Pons (tissue), 1 donor: ENCODE data around the gene EXOC6B.

Experiments used
- DNase-seq: peaks from one replicate; pipeline ENCODE4 v3.0.0-alpha.2; 2016; ENCODE audit warnings: low spot score

The EXOC6B gene

GRCh38 chr2:72144632-72145288, 681.1 kb downstream of the EXOC6B start:
- no peak for DNase-seq

GRCh38 chr2:72144274-72144631, 681.6 kb downstream of the EXOC6B start:
- no peak for DNase-seq

GRCh38 chr2:72143441-72144273, 682.2 kb downstream of the EXOC6B start:
- no peak for DNase-seq

- no peak for DNase-seq
These were observed 683.0 kb downstream of the EXOC6B start for GRCh38 chr2:72142570-72143440.

- DNase-seq = no peak
These were observed 683.9 kb downstream of the EXOC6B start for GRCh38 chr2:72141881-72142451.

GRCh38 chr2:72141032-72141645, 684.7 kb downstream of the EXOC6B start:
- no peak for DNase-seq

GRCh38 chr2:72140621-72140960, 685.2 kb downstream of the EXOC6B start:
- no peak for DNase-seq

- no peak for DNase-seq
These were observed 685.8 kb downstream of the EXOC6B start for GRCh38 chr2:72139874-72140620.

- no peak for DNase-seq
These were observed 686.4 kb downstream of the EXOC6B start for GRCh38 chr2:72139471-72139873.

GRCh38 chr2:72138921-72139381, 686.9 kb downstream of the EXOC6B start:
- no peak for DNase-seq

GRCh38 chr2:72138011-72138881, 687.6 kb downstream of the EXOC6B start:
- DNase-seq = no peak

GRCh38 chr2:72137498-72138010, 688.3 kb downstream of the EXOC6B start:
- DNase-seq = peak; percentile 57

- no peak for DNase-seq
These were observed 688.8 kb downstream of the EXOC6B start for GRCh38 chr2:72136933-72137497.

- DNase-seq = peak; percentile 75
These were observed 689.5 kb downstream of the EXOC6B start for GRCh38 chr2:72136331-72136730.

- no peak for DNase-seq
These were observed 689.9 kb downstream of the EXOC6B start for GRCh38 chr2:72135921-72136320.

GRCh38 chr2:72134997-72135800, 690.6 kb downstream of the EXOC6B start:
- no peak for DNase-seq

- no peak for DNase-seq
These were observed 691.3 kb downstream of the EXOC6B start for GRCh38 chr2:72134408-72134996.

GRCh38 chr2:72133721-72134407, 692.0 kb downstream of the EXOC6B start:
- DNase-seq = no peak
